ENCODE data around the gene HOXA11.

The HOXA11 gene

GRCh38 chr7:27201580-27202017 lies 16.6 kb upstream of the HOXA11 start:
- no peak for TF ChIP-seq CTCF (IDR thresholded peaks at IDR 0.05; ENCODE audit: control insufficient read depth, extremely low read depth, insufficient read depth)
- H3K4me3 ChIP-seq (ENCODE audit: low read depth, low read length): no peak overlapping the region
- DNase-seq (ENCODE audit: low read depth): no peak

- no peak for TF ChIP-seq CTCF (IDR thresholded peaks at IDR 0.05; ENCODE audit: control insufficient read depth, extremely low read depth, insufficient read depth)
- no peak for DNase-seq (ENCODE audit: low read depth)
- H3K4me3 ChIP-seq (ENCODE audit: low read depth, low read length): no peak overlapping the region
Observed at GRCh38 chr7:27200761-27201579, 15.9 kb upstream of the HOXA11 start.

- 0 out of 2 replicates have a peak within 1 kb of the TSS, but pooled peaks have one; percentile 28 for H3K4me3 ChIP-seq (ENCODE audit: low read depth, low read length)
- no peak for TF ChIP-seq CTCF (IDR thresholded peaks at IDR 0.05; ENCODE audit: control insufficient read depth, extremely low read depth, insufficient read depth)
- no peak for DNase-seq (ENCODE audit: low read depth)
Observed at GRCh38 chr7:27199849-27200760, 15.1 kb upstream of the HOXA11 start, which contains the start of gene HOXA13. Gene HOXA13, minus strand, starts transcription at chr7:27200091. Its CDS starts 14 bp downstream, at chr7:27200077.

GRCh38 chr7:27198871-27199801 lies 14.1 kb upstream of the HOXA11 start:
- TF ChIP-seq CTCF (IDR thresholded peaks at IDR 0.05; ENCODE audit: control insufficient read depth, extremely low read depth, insufficient read depth): no peak
- no peak for DNase-seq (ENCODE audit: low read depth)
- H3K4me3 ChIP-seq (ENCODE audit: low read depth, low read length): no peak overlapping the region

- no peak for DNase-seq (ENCODE audit: low read depth)
- no peak overlapping the region for H3K4me3 ChIP-seq (ENCODE audit: low read depth, low read length)
- TF ChIP-seq CTCF (IDR thresholded peaks at IDR 0.05; ENCODE audit: control insufficient read depth, extremely low read depth, insufficient read depth): no peak
Observed at GRCh38 chr7:27198138-27198841, 13.3 kb upstream of the HOXA11 start.
